SK-N-DZ (cell line): ENCODE measurements around the gene TMEM176B.

Source experiments
- DNase-seq: peaks from one replicate; pipeline ENCODE4 v3.0.0-alpha.2; 2015; ENCODE audit warnings: low spot score

TMEM176B gene

GRCh38 chr7:150753239-150753638 lies 46.9 kb downstream of the TMEM176B start:
- DNase-seq, result no peak

- DNase-seq, result no peak
These were observed 48.5 kb downstream of the TMEM176B start for GRCh38 chr7:150751702-150752101.

- DNase-seq, result no peak
These were observed 51.8 kb downstream of the TMEM176B start for GRCh38 chr7:150748376-150748775.

GRCh38 chr7:150746921-150747320 lies 53.2 kb downstream of the TMEM176B start:
- no peak for DNase-seq

- DNase-seq, result no peak
These were observed 54.3 kb downstream of the TMEM176B start for GRCh38 chr7:150745876-150746275.

- DNase-seq, result no peak
These were observed 55.1 kb downstream of the TMEM176B start for GRCh38 chr7:150745086-150745485.

- DNase-seq, result no peak
These were observed 56.0 kb downstream of the TMEM176B start for GRCh38 chr7:150744041-150744656.

- no peak for DNase-seq
These were observed 57.7 kb downstream of the TMEM176B start for GRCh38 chr7:150742286-150742968.
